ENCODE data around the gene AHCYL2.
A peak's percentile ranks its signal among the peaks of the same experiment; 100 is the strongest.
"Not testable (repeated sequence)": the region's sequence is repeated elsewhere in the genome, so short reads cannot be mapped to it uniquely, and the experiment has no call there.

The AHCYL2 gene

GRCh38 chr7:129427526-129428045 lies 202.8 kb downstream of the AHCYL2 start:
- no peak for DNase-seq (ENCODE audit: low spot score)

DNA sequence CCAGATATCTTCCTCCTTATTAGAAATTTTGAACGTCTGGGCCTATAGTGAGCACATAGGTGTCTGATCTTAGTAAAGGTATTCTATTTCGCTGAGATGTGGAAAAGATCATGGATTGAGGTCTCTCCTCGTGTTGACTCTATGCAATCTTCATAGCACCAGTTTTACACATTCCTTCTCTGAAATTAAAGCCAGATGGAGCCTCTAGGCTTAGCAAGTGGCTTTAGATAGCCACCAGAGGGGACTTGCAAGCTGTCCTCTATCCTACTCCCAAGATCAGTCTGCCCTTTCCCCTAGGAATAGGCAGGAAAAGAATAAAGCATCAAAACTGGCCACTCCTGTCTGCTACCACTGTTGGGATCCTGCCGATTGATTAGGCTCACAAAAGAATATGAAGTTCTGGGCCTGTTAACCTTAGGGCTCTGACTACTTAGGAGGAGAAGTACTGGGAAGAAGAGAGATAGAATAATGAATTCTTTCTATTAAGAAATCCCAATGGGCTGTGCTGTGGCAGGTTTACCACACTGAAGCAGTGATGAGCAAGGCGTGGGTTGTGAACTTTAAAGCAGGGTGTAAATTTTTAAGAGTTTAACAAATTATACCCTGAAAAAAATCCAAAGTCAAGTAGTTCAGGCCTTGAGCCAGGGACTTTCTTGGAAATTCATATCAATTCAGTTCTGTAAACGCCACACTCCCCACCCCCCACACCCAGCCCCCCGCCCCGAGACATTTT lies 207.2 kb downstream of the AHCYL2 start:
- DNase-seq (ENCODE audit: low spot score), result no peak

GRCh38 chr7:129433847-129434674 lies 209.2 kb downstream of the AHCYL2 start, which contains the start of gene STRIP2:
STRIP2 (plus strand) TSS chr7:129434432; CDS start chr7:129434473, 41 bp downstream.
- peak; percentile 91 for DNase-seq (ENCODE audit: low spot score)

- peak; percentile 31 for DNase-seq (ENCODE audit: low spot score)
Observed at GRCh38 chr7:129434675-129435318, 210.0 kb downstream of the AHCYL2 start.

DNA sequence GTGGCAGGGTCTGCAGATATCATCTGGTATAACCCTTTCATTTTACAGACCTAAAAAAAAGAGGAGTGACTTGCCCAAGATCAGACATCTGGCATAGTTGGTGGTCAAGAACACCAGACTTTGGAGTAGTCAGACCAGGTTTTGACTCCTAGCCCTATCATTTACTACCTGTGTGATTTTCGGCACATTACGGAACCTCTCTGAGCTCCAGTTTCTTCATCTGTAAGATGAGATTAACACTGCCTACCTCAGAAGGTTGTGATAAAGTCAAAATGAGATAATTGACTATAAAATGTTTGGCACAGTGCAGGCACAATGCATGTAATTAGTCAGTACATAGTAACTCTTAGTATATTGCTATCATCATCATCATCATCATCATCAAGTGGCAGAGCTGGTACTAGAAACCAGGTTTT lies 210.6 kb downstream of the AHCYL2 start:
- no peak for DNase-seq (ENCODE audit: low spot score)

DNA sequence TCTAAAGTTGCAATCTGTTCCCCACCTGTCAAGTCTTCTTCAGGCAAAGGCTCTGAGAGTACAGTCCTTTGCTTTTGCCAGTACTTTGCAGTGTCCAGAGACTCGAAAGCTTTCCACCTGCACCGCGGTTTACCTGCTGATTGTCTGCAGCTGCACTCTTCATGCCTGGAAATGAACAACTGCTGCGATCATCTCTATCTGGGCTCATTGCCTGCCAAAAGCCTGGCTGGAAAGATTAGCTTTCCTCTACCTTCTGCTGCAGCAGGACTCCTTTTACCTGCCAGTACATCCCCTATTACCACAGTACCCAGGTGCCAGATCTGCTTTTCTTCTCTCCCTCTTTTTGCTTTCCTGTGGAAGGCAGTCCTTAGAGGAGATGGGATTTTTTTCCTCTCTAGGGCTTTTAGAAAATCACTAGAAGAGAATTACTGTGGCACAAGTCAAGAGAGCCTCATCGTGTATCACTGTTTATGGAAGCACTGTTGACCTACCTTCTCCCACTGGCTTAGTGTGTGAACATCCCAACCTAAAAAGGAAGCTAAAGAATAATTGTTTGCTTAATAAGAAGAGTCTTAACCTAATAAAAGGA lies 211.6 kb downstream of the AHCYL2 start:
- DNase-seq (ENCODE audit: low spot score), result no peak

- DNase-seq (ENCODE audit: low spot score), result no peak
Observed at GRCh38 chr7:129437190-129437589, 212.4 kb downstream of the AHCYL2 start.

DNA sequence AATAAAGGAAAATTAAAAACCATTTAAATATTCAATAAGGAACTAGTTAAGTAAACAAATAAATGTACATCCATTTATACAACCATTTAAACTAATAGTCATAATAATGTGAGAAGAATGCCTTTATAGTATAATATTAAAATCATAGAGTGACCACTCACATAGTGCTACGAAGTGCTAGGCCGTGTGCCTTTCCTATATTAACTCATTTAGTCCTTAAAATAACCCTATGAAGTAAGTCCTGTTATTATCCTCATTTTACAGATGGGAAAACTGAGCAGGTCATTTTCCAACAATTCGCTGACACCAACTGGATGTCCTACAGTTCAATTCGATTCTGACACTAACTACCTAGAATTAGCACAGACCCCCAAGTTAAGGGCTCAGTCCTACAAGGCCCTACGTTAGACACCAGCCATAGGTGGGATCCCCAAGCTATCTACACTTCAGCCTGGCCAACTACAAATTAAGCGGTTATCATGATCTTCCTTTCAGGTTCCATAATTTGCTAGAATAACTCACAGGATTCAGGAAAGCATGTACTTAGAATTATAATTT lies 213.5 kb downstream of the AHCYL2 start:
- no peak for DNase-seq (ENCODE audit: low spot score)

DNA sequence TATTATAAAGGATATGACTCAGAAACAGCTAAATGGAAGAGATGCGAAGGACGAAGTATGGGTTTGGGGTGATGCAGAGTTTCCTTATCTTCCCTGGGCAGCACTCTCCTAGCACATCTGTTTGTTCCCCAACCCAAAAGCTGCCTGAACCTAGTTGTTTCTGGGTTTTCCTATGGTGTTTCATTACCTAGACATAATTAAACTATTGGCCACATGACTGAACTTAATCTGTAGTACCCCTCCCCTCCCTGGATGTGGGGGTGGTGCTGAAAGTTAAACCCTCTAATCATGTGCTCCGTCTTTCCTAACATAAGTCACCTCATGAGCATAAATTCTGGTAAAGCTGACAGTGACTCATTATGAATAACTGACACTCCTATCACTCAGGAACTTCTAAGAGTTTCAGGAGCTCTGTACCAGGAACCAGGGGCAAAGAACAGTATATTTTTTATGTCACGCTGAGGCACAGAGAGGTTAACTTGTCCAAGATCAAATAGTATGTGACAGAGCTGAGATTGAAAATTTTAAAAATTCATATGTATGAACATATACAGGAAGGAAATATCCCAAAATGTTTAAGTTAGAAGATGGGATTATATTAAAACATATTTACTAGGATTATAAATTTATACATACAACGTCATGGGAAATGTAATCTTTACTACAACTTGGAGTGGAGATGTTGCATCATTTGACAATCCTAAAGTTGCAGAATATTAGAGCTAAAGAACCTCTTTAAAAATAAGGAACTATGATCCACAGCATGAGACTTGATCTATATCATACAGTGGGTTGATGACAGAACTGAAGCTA lies 214.2 kb downstream of the AHCYL2 start:
- DNase-seq (ENCODE audit: low spot score), result no peak

DNA sequence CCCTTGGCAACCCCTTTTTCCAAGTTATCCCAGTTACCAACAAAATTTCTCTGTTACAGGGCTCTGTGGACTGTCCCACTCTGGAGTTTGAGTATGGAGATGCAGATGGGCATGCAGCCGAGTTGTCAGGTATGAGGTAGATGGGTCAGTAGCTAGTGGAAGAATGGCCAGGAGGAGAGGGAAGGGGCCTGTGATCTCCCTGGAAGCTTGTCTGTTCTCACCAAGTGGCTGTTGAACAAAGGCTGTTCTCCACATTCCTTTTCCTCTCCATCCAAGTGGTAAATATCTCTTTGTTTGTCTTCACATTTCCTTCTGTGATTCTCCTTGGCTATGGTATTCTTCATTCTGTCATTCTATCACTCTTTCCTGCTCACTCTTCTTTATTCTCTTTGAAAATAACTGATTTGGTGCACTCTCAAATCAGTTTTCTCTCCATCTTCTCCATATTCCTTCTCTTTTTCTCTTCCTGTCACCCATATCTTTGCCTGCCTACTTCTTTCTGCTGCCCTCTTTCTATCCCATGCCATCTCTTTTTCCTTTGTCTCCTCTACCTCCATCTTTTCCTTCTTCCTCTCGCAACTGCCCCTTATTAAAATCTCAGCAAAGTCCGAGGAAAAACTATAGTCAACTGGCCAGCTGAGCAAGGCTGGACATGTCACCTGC lies 215.3 kb downstream of the AHCYL2 start:
- no peak for DNase-seq (ENCODE audit: low spot score)

- no peak for DNase-seq (ENCODE audit: low spot score)
Observed at GRCh38 chr7:129443612-129444011, 218.8 kb downstream of the AHCYL2 start.

GRCh38 chr7:129444776-129445175 lies 219.9 kb downstream of the AHCYL2 start:
- DNase-seq (ENCODE audit: low spot score), result not testable (repeated sequence)

- DNase-seq (ENCODE audit: low spot score), result not testable (repeated sequence)
Observed at GRCh38 chr7:129446925-129447324, 222.1 kb downstream of the AHCYL2 start.

DNA sequence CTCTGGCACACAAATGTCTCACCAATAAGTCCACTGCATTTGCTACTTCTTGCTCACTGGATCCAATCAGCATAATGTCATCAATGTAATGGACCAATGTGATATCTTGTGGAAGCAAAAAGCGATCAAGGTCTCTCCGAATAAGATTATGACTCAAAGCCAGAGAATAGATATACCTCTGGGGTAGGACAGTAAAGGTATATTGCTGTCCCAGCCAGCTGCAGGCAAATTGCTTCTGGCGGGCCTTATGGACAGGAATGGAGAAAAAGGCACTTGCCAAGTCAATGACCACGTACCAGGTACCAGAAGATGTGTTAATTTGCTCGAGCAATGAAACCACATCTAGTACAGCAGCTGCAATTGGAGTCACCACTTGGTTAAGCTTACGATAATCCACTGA lies 222.6 kb downstream of the AHCYL2 start:
- DNase-seq (ENCODE audit: low spot score), result not testable (repeated sequence)

DNA sequence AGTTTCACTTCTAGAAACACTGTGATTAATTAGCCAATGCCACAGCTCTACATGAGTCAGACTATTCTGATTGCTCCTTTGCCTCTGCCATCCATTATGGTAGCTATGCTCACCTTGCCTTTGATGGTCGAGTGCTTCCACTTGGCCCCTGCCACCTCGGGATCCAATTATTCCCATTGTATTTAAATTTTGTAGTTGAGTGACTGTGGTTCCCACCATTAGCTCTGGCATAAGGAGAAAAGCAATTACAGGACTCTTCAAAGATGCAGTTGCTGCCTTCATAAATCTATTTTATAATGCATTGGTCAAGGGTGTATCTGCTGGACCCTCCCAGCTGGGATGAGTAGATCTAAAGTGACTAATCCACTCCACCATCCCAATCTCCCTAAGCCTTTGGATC lies 223.8 kb downstream of the AHCYL2 start:
- DNase-seq (ENCODE audit: low spot score), result not testable (repeated sequence)

DNA sequence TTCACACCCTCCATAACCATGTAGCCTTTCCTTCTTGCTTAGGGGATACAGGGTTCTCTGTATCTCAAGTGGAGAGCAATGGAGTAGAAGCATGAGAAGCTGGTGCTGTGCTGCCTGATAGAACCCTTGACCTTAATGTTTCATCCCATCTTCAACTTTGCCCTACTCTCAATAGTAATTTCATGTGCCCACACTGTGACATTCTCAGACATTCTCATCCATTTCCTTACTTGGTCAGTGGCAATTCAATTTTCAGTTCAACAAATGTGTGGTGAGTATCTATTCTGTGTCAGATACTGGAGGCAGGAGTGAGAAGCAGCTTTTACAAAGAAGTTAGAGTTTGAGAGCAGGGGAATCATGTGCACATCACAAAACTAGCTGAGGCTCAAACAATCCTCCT lies 225.5 kb downstream of the AHCYL2 start:
- DNase-seq (ENCODE audit: low spot score), result no peak

DNA sequence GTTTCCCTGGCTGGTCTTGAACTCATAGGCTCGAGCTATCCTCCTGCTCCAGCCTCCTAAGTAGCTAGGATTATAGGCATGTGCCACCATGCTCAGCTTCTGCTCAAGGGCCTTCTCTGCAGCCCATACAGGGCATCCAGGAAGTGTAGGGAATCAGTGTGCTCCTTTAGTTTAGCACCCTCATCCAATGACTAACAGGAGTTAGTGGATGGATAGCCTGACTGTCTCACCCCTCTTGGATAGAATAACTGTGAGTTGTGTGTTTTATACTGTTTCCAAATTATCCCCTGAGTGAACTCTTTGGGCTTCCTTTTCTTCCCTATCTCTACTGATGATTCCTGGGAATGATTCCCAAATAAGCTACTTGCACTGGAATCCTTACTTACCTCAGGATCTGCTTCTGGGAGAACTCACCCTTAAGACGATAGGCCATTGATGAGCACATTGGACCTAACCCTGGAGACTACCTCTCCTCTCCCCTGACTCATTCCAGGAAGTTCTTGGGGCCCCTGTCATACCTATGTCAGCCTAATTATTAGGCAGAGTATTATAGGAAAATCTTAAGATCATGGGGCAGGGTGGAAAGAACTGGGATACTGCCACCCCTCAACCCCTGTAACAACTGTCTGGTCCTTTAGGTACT lies 227.9 kb downstream of the AHCYL2 start:
- DNase-seq (ENCODE audit: low spot score), result no peak

DNA sequence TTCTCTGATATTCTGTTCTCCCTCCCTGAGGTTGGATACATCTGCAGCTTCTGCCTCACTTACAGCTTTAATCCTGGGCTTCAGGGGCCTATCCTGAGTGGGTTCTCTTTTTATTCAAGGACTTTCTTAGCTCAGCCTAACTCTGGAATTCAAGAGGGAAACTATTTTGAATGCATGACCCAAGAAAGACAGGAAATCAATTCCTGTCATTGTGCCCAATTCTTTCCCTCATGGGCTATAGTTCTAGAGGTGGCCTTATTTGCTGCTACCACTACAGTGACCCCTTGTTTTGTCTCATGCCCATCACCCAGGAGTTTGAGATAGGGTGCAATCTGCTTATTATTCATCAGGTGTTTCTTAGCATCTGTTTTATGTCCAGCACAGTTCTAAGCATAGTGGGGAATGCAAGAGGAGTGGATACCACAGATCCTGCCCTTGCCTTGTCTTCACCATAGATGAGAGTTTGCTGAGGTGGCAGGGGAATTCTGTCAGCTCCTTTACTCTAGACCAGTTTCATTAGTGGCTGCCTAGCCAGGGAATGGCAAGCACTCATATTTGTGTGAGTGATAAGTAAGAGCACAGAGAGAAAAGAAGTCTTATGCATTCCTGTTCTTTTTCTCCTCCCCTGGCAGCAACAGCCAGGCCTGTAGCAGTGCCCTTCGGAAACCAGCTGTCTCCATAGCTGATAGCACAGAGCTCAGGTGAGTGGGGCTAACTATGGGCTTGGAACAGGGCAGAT lies 228.8 kb downstream of the AHCYL2 start:
- DNase-seq (ENCODE audit: low spot score), result no peak

- no peak for DNase-seq (ENCODE audit: low spot score)
Observed at GRCh38 chr7:129454249-129454551, 229.4 kb downstream of the AHCYL2 start.

Data from HuH-7 (cell line).